ENCODE results near the gene CD22.
"Not testable (repeated sequence)": the region's sequence is repeated elsewhere in the genome, so short reads cannot be mapped to it uniquely, and the experiment has no call there.

The CD22 gene

GRCh38 chr19:35369522-35369921 lies 40.5 kb downstream of the CD22 start:
- Histone ChIP-seq H3K36me3 (replicated peaks) (no peaks in the 10 kb centered on the region), H3K27me3 (replicated peaks) (no peaks in the 10 kb centered on the region), H3K4me3 (ENCODE audit: low read depth, low read length) (no peak overlapping the region), H3K27ac (no peak overlapping the region)
- no peak for DNase-seq
- in situ Hi-C loops (cut with HindIII; ENCODE audit: low pct_ligation_motif_present, low sequenced_read_pairs): no loop called here
- TF ChIP-seq CTCF (IDR thresholded peaks at IDR 0.05; ENCODE audit: low read depth, low read length, missing control alignments): no peak

DNA sequence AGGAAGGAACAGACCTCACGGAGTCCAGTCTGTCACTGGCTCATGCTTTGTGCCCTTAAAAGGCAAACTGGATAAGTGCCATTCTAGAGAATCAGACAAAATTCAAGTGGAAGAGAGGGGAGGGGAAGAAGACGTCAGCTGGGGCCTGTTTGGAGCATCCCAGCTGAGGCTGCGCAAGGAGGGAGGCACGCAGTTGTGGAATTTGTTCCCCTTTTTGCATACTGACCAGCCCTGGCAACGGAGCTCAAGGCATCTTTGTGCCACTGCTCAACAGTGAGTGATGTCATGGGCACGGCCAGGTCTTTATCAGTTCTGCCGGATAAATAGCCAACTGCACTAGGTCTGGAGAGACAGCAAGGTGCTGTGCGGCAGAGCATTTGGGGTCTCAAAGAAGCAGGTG lies 41.7 kb downstream of the CD22 start, which contains the start of gene GPR42:
Gene GPR42 (plus strand): TSS at position 347 of the 400 bp plus-strand sequence. CDS start 292 bp downstream, outside the sequence.
- in situ Hi-C loops (cut with HindIII; ENCODE audit: low pct_ligation_motif_present, low sequenced_read_pairs): no loop called here
- Histone ChIP-seq H3K27ac (no peak within 1 kb of the TSS), H3K36me3 (replicated peaks) (no peaks in the 10 kb centered on the region), H3K27me3 (replicated peaks) (no peaks in the 10 kb centered on the region), H3K4me3 (ENCODE audit: low read depth, low read length) (no peak within 1 kb of the TSS)
- DNase-seq: no peak
- TF ChIP-seq CTCF (IDR thresholded peaks at IDR 0.05; ENCODE audit: low read depth, low read length, missing control alignments): no peak

DNA sequence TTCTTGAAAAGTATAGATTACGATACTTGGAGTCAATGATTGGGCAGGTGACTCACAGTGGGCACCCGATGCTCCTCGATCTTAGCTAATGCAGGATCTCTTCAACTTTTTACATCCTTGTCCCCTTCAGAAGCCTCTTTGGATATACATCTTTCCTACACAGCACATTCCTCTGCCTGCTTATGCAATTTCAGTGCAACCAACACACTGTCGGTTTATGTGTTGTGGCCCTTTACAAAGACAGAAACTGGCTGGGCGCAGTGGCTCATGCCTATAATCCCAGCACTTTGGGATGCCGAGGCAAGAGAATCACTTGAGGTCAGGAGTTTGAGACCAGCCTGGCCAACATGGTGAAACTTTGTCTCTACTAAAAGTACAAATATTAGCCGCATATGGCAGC lies 44.5 kb downstream of the CD22 start:
- in situ Hi-C loops (cut with HindIII; ENCODE audit: low pct_ligation_motif_present, low sequenced_read_pairs): no loop called here
- H3K36me3 ChIP-seq (replicated peaks): no peaks in the 10 kb centered on the region
- TF ChIP-seq CTCF (IDR thresholded peaks at IDR 0.05; ENCODE audit: low read depth, low read length, missing control alignments): no peak
- no peak for DNase-seq
- no peak overlapping the region for H3K27ac ChIP-seq
- no peaks in the 10 kb centered on the region for H3K27me3 ChIP-seq (replicated peaks)
- H3K4me3 ChIP-seq (ENCODE audit: low read depth, low read length): no peak overlapping the region

- H3K27ac ChIP-seq; H3K27me3 ChIP-seq (replicated peaks); in situ Hi-C loops (cut with HindIII; ENCODE audit: low pct_ligation_motif_present, low sequenced_read_pairs); H3K36me3 ChIP-seq (replicated peaks); DNase-seq; H3K4me3 ChIP-seq (ENCODE audit: low read depth, low read length): not testable (repeated sequence)
These were observed 45.0 kb downstream of the CD22 start for GRCh38 chr19:35374031-35374430.

DNA sequence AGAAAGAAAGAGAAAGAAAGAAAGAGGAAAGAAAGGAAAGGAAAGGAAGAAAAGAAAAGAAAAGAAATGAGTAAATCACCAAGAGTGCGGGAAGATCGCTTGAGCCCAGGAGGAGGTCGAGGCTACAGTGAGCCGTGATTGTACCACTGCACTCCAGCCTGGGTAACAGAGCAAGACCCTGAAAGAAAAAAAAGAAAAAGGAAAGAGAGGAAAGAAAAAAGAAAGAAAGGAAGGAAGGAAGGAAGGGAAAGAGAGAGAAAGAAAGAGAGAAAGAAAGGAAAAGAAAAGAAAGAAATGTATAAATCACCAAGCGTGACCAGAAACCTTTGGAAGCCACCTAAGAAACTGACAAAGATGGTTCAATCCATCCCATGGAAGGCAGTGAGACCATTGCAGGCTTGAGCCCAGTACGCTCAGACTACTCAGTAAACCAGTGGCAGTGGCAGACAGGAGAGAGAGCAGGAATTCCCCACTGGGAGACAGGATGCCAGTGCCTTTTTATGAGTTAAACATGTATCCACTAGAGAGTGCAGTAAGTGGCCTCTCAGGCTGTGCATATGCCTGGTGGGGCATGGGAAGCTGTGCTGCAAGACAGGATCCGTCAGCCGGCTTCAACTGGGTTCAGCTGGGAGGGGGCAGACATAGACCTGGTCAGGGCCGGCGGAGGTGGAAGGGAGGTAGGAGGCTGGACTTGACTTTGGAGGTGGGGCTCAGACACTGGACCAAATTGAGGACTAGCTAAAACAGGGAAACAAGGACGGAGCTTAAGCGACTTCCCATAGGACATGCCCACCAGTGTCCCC lies 46.7 kb downstream of the CD22 start:
- no peaks in the 10 kb centered on the region for H3K36me3 ChIP-seq (replicated peaks)
- H3K27me3 ChIP-seq (replicated peaks): no peaks in the 10 kb centered on the region
- no peak for TF ChIP-seq CTCF (IDR thresholded peaks at IDR 0.05; ENCODE audit: low read depth, low read length, missing control alignments)
- in situ Hi-C loops (cut with HindIII; ENCODE audit: low pct_ligation_motif_present, low sequenced_read_pairs): no loop called here
- H3K4me3 ChIP-seq (ENCODE audit: low read depth, low read length): no peak overlapping the region
- DNase-seq: no peak
- no peak overlapping the region for H3K27ac ChIP-seq

DNA sequence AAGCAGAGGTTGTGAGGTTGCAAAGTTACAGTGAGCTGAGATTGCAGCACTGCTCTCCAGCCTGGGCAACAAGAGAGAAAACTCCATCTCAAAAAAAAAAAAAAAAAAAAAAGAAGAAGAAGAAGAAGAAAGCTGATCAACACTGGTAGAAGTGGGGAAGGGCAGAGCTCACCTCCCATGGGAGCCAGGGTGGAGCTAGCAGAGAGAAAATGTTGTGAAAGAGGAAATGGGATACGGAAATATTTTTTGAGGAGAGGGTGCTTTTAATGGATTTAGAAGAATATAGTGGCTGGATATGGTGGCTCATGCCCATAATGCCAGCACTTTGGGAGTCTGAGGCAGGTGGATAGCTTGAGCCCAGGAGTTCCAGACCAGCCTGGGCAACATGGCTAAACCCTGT lies 48.7 kb downstream of the CD22 start:
- in situ Hi-C loops (cut with HindIII; ENCODE audit: low pct_ligation_motif_present, low sequenced_read_pairs): no loop called here

More for the DNA sequence above, 48.7 kb downstream of the CD22 start:
- no peak overlapping the region for H3K4me3 ChIP-seq (ENCODE audit: low read depth, low read length)
- H3K27me3 ChIP-seq (replicated peaks): no peaks in the 10 kb centered on the region
- H3K36me3 ChIP-seq (replicated peaks): no peaks in the 10 kb centered on the region
- H3K27ac ChIP-seq: no peak overlapping the region
- no peak for TF ChIP-seq CTCF (IDR thresholded peaks at IDR 0.05; ENCODE audit: low read depth, low read length, missing control alignments)
- DNase-seq: no peak

Measured in brain microvascular endothelial cell (primary cell).